ENCODE results near the gene MYO1C.
A peak's percentile ranks its signal among the peaks of the same experiment; 100 is the strongest.

The MYO1C gene

GRCh38 chr17:1498869-1499268 is 6.4 kb upstream of the MYO1C start:
- 58% methylated on average over 9 of the region's 9 CpGs for WGBS
- no peaks in the 10 kb centered on the region for H3K27me3 ChIP-seq (ENCODE audit: control insufficient read depth in 1 of 2, insufficient read depth in 1 of 2, low read length in 2 of 2)
- H2AFZ ChIP-seq (ENCODE audit: low read depth, low read length) = no peak overlapping the region

GRCh38 chr17:1498233-1498632 is 5.7 kb upstream of the MYO1C start:
- Histone ChIP-seq H3K14ac (ENCODE audit: low read length in 2 of 2) (no peak overlapping the region), H3K18ac (ENCODE audit: low read depth in 1 of 2, low read length in 2 of 2) (no peak overlapping the region), H3K9me3 (ENCODE audit: control insufficient read depth, low read length) (no peaks in the 10 kb centered on the region), H3K4ac (ENCODE audit: low read depth in 1 of 2, low read length in 2 of 2) (no peak overlapping the region), H2BK12ac (ENCODE audit: low read length in 2 of 2) (no peak overlapping the region), H3K36me3 (ENCODE audit: control insufficient read depth in 1 of 2, insufficient read depth in 2 of 2, low read depth in 1 of 2, low read length in 2 of 2) (peaks cover 27 to 30% of the 10 kb centered on the region in 2 experiments), H3K27ac (ENCODE audit: low read length, poor library complexity, severe bottlenecking) (no peak overlapping the region), H2BK5ac (ENCODE audit: low read depth, low read length, poor library complexity, severe bottlenecking) (no peak overlapping the region), H2AK5ac (ENCODE audit: low read length, severe bottlenecking) (no peak overlapping the region), H3K27me3 (ENCODE audit: control insufficient read depth in 1 of 2, insufficient read depth in 1 of 2, low read length in 2 of 2) (no peaks in the 10 kb centered on the region), H3K4me3 (ENCODE audit: insufficient read depth in 1 of 2, low read depth in 1 of 2, low read length in 2 of 2) (no peak overlapping the region), H3K23ac (ENCODE audit: low read length in 2 of 2) (no peak overlapping the region), H2AFZ (ENCODE audit: low read depth, low read length) (no peak overlapping the region), H3K9ac (ENCODE audit: low read length) (no peak overlapping the region), H4K8ac (ENCODE audit: low read length) (no peak overlapping the region), H2BK120ac (ENCODE audit: low read depth, low read length) (no peak overlapping the region), H3K4me1 (ENCODE audit: control insufficient read depth, insufficient read depth, low read depth, low read length) (peaks cover 7% of the 10 kb centered on the region), H4K91ac (ENCODE audit: low read length) (no peak overlapping the region), H3K4me2 (ENCODE audit: low read length, poor library complexity, severe bottlenecking) (no peak overlapping the region), H3K79me1 (replicated peaks; ENCODE audit: low read length, poor library complexity, severe bottlenecking) (no peaks in the 10 kb centered on the region), H2BK15ac (ENCODE audit: low read depth, poor library complexity, severe bottlenecking) (no peak overlapping the region)
- DNase-seq = peak; percentile 14
- 96% methylated on average over 2 of the region's 2 CpGs for WGBS

More at GRCh38 chr17:1498869-1499268, 6.4 kb upstream of the MYO1C start:
- no peak overlapping the region for H2BK5ac ChIP-seq (ENCODE audit: low read depth, low read length, poor library complexity, severe bottlenecking)
- H3K4me3 ChIP-seq (ENCODE audit: insufficient read depth in 1 of 2, low read depth in 1 of 2, low read length in 2 of 2) = no peak overlapping the region
- H3K14ac ChIP-seq (ENCODE audit: low read length in 2 of 2) = no peak overlapping the region
- no peak overlapping the region for H4K8ac ChIP-seq (ENCODE audit: low read length)
- H3K79me1 ChIP-seq (replicated peaks; ENCODE audit: low read length, poor library complexity, severe bottlenecking) = no peaks in the 10 kb centered on the region
- H3K23ac ChIP-seq (ENCODE audit: low read length in 2 of 2) = no peak overlapping the region
- peak overlapping the region; percentile 18 for H3K9ac ChIP-seq (ENCODE audit: low read length)
- no peak overlapping the region for H3K4ac ChIP-seq (ENCODE audit: low read depth in 1 of 2, low read length in 2 of 2)
- H3K27ac ChIP-seq (ENCODE audit: low read length, poor library complexity, severe bottlenecking) = no peak overlapping the region
- DNase-seq = peak; percentile 97
- no peak overlapping the region for H3K4me2 ChIP-seq (ENCODE audit: low read length, poor library complexity, severe bottlenecking)
- H2BK120ac ChIP-seq (ENCODE audit: low read depth, low read length) = no peak overlapping the region
- H3K18ac ChIP-seq (ENCODE audit: low read depth in 1 of 2, low read length in 2 of 2) = no peak overlapping the region
- no peaks in the 10 kb centered on the region for H3K9me3 ChIP-seq (ENCODE audit: control insufficient read depth, low read length)
- H3K4me1 ChIP-seq (ENCODE audit: control insufficient read depth, insufficient read depth, low read depth, low read length) = peaks cover 7% of the 10 kb centered on the region
- H4K91ac ChIP-seq (ENCODE audit: low read length) = no peak overlapping the region
- H2BK12ac ChIP-seq (ENCODE audit: low read length in 2 of 2) = peak overlapping the region in 1 of 2 experiments; percentile 7
- H2AK5ac ChIP-seq (ENCODE audit: low read length, severe bottlenecking) = no peak overlapping the region
- no peak overlapping the region for H2BK15ac ChIP-seq (ENCODE audit: low read depth, poor library complexity, severe bottlenecking)
- peaks cover 28 to 30% of the 10 kb centered on the region in 2 experiments for H3K36me3 ChIP-seq (ENCODE audit: control insufficient read depth in 1 of 2, insufficient read depth in 2 of 2, low read depth in 1 of 2, low read length in 2 of 2)

- no peaks in the 10 kb centered on the region for H3K79me1 ChIP-seq (replicated peaks; ENCODE audit: low read length, poor library complexity, severe bottlenecking)
- H3K4me1 ChIP-seq (ENCODE audit: control insufficient read depth, insufficient read depth, low read depth, low read length) = peaks cover 9% of the 10 kb centered on the region
- WGBS = 94% methylated on average over 15 of the region's 15 CpGs
- H2BK5ac ChIP-seq (ENCODE audit: low read depth, low read length, poor library complexity, severe bottlenecking) = no peak overlapping the region
- no peaks in the 10 kb centered on the region for H3K9me3 ChIP-seq (ENCODE audit: control insufficient read depth, low read length)
- no peak for DNase-seq
- no peak overlapping the region for H4K91ac ChIP-seq (ENCODE audit: low read length)
- H3K27ac ChIP-seq (ENCODE audit: low read length, poor library complexity, severe bottlenecking) = no peak overlapping the region
- H3K9ac ChIP-seq (ENCODE audit: low read length) = no peak overlapping the region
- no peak overlapping the region for H3K14ac ChIP-seq (ENCODE audit: low read length in 2 of 2)
- peak overlapping the region; percentile 33 for H2BK15ac ChIP-seq (ENCODE audit: low read depth, poor library complexity, severe bottlenecking)
- H3K4me3 ChIP-seq (ENCODE audit: insufficient read depth in 1 of 2, low read depth in 1 of 2, low read length in 2 of 2) = no peak overlapping the region
- peaks cover 27 to 30% of the 10 kb centered on the region in 2 experiments for H3K36me3 ChIP-seq (ENCODE audit: control insufficient read depth in 1 of 2, insufficient read depth in 2 of 2, low read depth in 1 of 2, low read length in 2 of 2)
- no peak overlapping the region for H2BK12ac ChIP-seq (ENCODE audit: low read length in 2 of 2)
- H3K23ac ChIP-seq (ENCODE audit: low read length in 2 of 2) = no peak overlapping the region
- no peak overlapping the region for H3K4ac ChIP-seq (ENCODE audit: low read depth in 1 of 2, low read length in 2 of 2)
- H2AK5ac ChIP-seq (ENCODE audit: low read length, severe bottlenecking) = no peak overlapping the region
- H2AFZ ChIP-seq (ENCODE audit: low read depth, low read length) = no peak overlapping the region
- no peak overlapping the region for H3K4me2 ChIP-seq (ENCODE audit: low read length, poor library complexity, severe bottlenecking)
- no peak overlapping the region for H2BK120ac ChIP-seq (ENCODE audit: low read depth, low read length)
- H4K8ac ChIP-seq (ENCODE audit: low read length) = no peak overlapping the region
- no peaks in the 10 kb centered on the region for H3K27me3 ChIP-seq (ENCODE audit: control insufficient read depth in 1 of 2, insufficient read depth in 1 of 2, low read length in 2 of 2)
- no peak overlapping the region for H3K18ac ChIP-seq (ENCODE audit: low read depth in 1 of 2, low read length in 2 of 2)
These were observed 5.3 kb upstream of the MYO1C start for GRCh38 chr17:1497831-1498230.

- H4K91ac ChIP-seq (ENCODE audit: low read length) = no peak overlapping the region
- no peak overlapping the region for H2BK15ac ChIP-seq (ENCODE audit: low read depth, poor library complexity, severe bottlenecking)
- no peak overlapping the region for H3K4me2 ChIP-seq (ENCODE audit: low read length, poor library complexity, severe bottlenecking)
- H2BK5ac ChIP-seq (ENCODE audit: low read depth, low read length, poor library complexity, severe bottlenecking) = no peak overlapping the region
- H3K4me1 ChIP-seq (ENCODE audit: control insufficient read depth, insufficient read depth, low read depth, low read length) = peaks cover 19% of the 10 kb centered on the region
- H3K79me1 ChIP-seq (replicated peaks; ENCODE audit: low read length, poor library complexity, severe bottlenecking) = peaks cover 2% of the 10 kb centered on the region
- no peaks in the 10 kb centered on the region for H3K9me3 ChIP-seq (ENCODE audit: control insufficient read depth, low read length)
- no peak overlapping the region for H4K8ac ChIP-seq (ENCODE audit: low read length)
- H3K4me3 ChIP-seq (ENCODE audit: insufficient read depth in 1 of 2, low read depth in 1 of 2, low read length in 2 of 2) = no peak overlapping the region
- no peak overlapping the region for H2AFZ ChIP-seq (ENCODE audit: low read depth, low read length)
- no peak overlapping the region for H3K27ac ChIP-seq (ENCODE audit: low read length, poor library complexity, severe bottlenecking)
- WGBS = 91% methylated on average over 14 of the region's 14 CpGs
- no peak overlapping the region for H3K23ac ChIP-seq (ENCODE audit: low read length in 2 of 2)
- H2BK120ac ChIP-seq (ENCODE audit: low read depth, low read length) = no peak overlapping the region
- H3K14ac ChIP-seq (ENCODE audit: low read length in 2 of 2) = no peak overlapping the region
- no peak overlapping the region for H2BK12ac ChIP-seq (ENCODE audit: low read length in 2 of 2)
- H3K4ac ChIP-seq (ENCODE audit: low read depth in 1 of 2, low read length in 2 of 2) = no peak overlapping the region
- no peaks in the 10 kb centered on the region for H3K27me3 ChIP-seq (ENCODE audit: control insufficient read depth in 1 of 2, insufficient read depth in 1 of 2, low read length in 2 of 2)
- no peak overlapping the region for H2AK5ac ChIP-seq (ENCODE audit: low read length, severe bottlenecking)
- H3K36me3 ChIP-seq (ENCODE audit: control insufficient read depth in 1 of 2, insufficient read depth in 2 of 2, low read depth in 1 of 2, low read length in 2 of 2) = peaks cover 27 to 30% of the 10 kb centered on the region in 2 experiments
- H3K9ac ChIP-seq (ENCODE audit: low read length) = no peak overlapping the region
- DNase-seq = no peak
- H3K18ac ChIP-seq (ENCODE audit: low read depth in 1 of 2, low read length in 2 of 2) = no peak overlapping the region
These were observed 4.4 kb upstream of the MYO1C start for GRCh38 chr17:1496869-1497268.

Measured in mesenchymal stem cell (in vitro differentiated cells and primary cell).